ENCODE measurements around the gene ISOC1.

- TF ChIP-seq CTCF (conservative IDR thresholded peaks at IDR 0.05; ENCODE audit: low read depth in 2 of 2) (no peak), POLR2AphosphoS5 (IDR thresholded peaks at IDR 0.05; ENCODE audit: low read depth) (no peak), ETS1 (IDR thresholded peaks at IDR 0.05) (no peak), STAT1 (IDR thresholded peaks at IDR 0.05; ENCODE audit: unreplicated experiment) (no peak), CREB1 (CRISPR knock-in tag; IDR thresholded peaks at IDR 0.05; ENCODE audit: low read depth) (no peak), EZH2 (IDR thresholded peaks at IDR 0.05; ENCODE audit: low read depth, unreplicated experiment) (no peak), ZNF114 (CRISPR knock-in tag; IDR thresholded peaks at IDR 0.05) (no peak), EZH2phosphoT487 (IDR thresholded peaks at IDR 0.05; ENCODE audit: unreplicated experiment) (no peak), NANOG (IDR thresholded peaks at IDR 0.05; ENCODE audit: borderline replicate concordance) (no peak), REST (IDR thresholded peaks at IDR 0.05; ENCODE audit: unreplicated experiment) (no peak)
Measured at GRCh38 chr5:129097498-129098296, 3.1 kb downstream of the ISOC1 start.

All from GM23338 (cell line).